DMS153 (cell line): ENCODE results near the gene PRKAR2B.
"Not testable (repeated sequence)": the region's sequence is repeated elsewhere in the genome, so short reads cannot be mapped to it uniquely, and the experiment has no call there.

Source experiments
- DNase-seq: peaks from one replicate; lab custom pipeline; 2025; lab: John Stamatoyannopoulos, UW

The PRKAR2B gene

GRCh38 chr7:107078517-107078966, 34.0 kb downstream of the PRKAR2B start:
- peak; percentile 27 for DNase-seq

GRCh38 chr7:107079212-107079940, 34.9 kb downstream of the PRKAR2B start:
- no peak for DNase-seq

GRCh38 chr7:107080099-107080505, 35.6 kb downstream of the PRKAR2B start:
- no peak for DNase-seq

GRCh38 chr7:107080533-107080932, 36.0 kb downstream of the PRKAR2B start:
- DNase-seq: no peak

GRCh38 chr7:107085180-107085579, 40.7 kb downstream of the PRKAR2B start:
- no peak for DNase-seq

GRCh38 chr7:107089627-107090026, 45.1 kb downstream of the PRKAR2B start:
- DNase-seq: no peak

- DNase-seq: no peak
These were observed 46.0 kb downstream of the PRKAR2B start for GRCh38 chr7:107090457-107090856.

GRCh38 chr7:107091306-107091705, 46.8 kb downstream of the PRKAR2B start:
- no peak for DNase-seq

- not testable (repeated sequence) for DNase-seq
These were observed 49.2 kb downstream of the PRKAR2B start for GRCh38 chr7:107093671-107094070.

GRCh38 chr7:107099154-107099553, 54.6 kb downstream of the PRKAR2B start:
- DNase-seq: not testable (repeated sequence)

GRCh38 chr7:107100824-107101223, 56.3 kb downstream of the PRKAR2B start:
- no peak for DNase-seq

- peak; percentile 62 for DNase-seq
These were observed 58.9 kb downstream of the PRKAR2B start for GRCh38 chr7:107103369-107103768.

GRCh38 chr7:107104801-107105200, 60.3 kb downstream of the PRKAR2B start:
- DNase-seq: no peak

GRCh38 chr7:107105591-107106245, 61.2 kb downstream of the PRKAR2B start:
- no peak for DNase-seq

- no peak for DNase-seq
These were observed 64.4 kb downstream of the PRKAR2B start for GRCh38 chr7:107108793-107109371.

GRCh38 chr7:107109955-107110354, 65.5 kb downstream of the PRKAR2B start:
- DNase-seq: no peak

GRCh38 chr7:107111196-107111595, 66.7 kb downstream of the PRKAR2B start:
- no peak for DNase-seq

GRCh38 chr7:107113866-107114265, 69.4 kb downstream of the PRKAR2B start:
- no peak for DNase-seq

- DNase-seq: no peak
These were observed 70.6 kb downstream of the PRKAR2B start for GRCh38 chr7:107115114-107115513.

- no peak for DNase-seq
These were observed 71.4 kb downstream of the PRKAR2B start for GRCh38 chr7:107115762-107116540.

GRCh38 chr7:107118109-107118900, 73.8 kb downstream of the PRKAR2B start:
- no peak for DNase-seq
